SK-N-SH (cell line): ENCODE data around the gene GPRIN3. TPM values are rescaled to one million over a fixed set of nuclear protein-coding genes. Genes with fewer than 3 reads are reported as not detected.

Experiments used
- CTCF ChIA-PET: fragments of 300-600, 350-600 bp; formaldehyde crosslinking; extraction: SDS; loops from one replicate; lab custom pipeline; 2021; lab: Yijun Ruan, JAX
- POLR2A ChIA-PET: fragments of 350-600 bp; sonication (Branson Sonifier 250); formaldehyde crosslinking; extraction: SDS; loops from one replicate; lab custom pipeline; 2020; ENCODE audit warnings: antibody characterized with exemption, inconsistent platforms; lab: Yijun Ruan, JAX
- DNase-seq: peaks from one replicate; pipeline ENCODE4 v3.0.0; 2012
- H2AFZ ChIP-seq: fragments of 200-600 bp; sonication (generic); 2 replicates; pipeline ENCODE4 v1.8.1; 2016; ENCODE audit warnings: antibody characterized with exemption, mild to moderate bottlenecking, low read depth
- H3F3A ChIP-seq: fragments of 200-600 bp; sonication (generic); replicated peaks from 2 replicates; pipeline ENCODE3; 2016; ENCODE audit warnings: antibody characterized with exemption, mild to moderate bottlenecking; ENCODE audit not compliant: insufficient read depth
- H3K27ac ChIP-seq, 2 experiments: fragments of 200-500 bp in 1 of 2; fragments of 200-600 bp in 1 of 2; sonication (Bioruptor generic) in 1 of 2; sonication (generic), shearing (Covaris generic) in 1 of 2; 2 replicates each; pipeline versions ENCODE4 v1.5.1 to v1.6.1; 2014 to 2016; ENCODE audit warnings: low read depth in 2 of 2, inconsistent platforms in 1 of 2, low read length in 1 of 2, mild to moderate bottlenecking in 1 of 2, mixed read lengths in 1 of 2
- H3K27me3 ChIP-seq: fragments of 200-600 bp; sonication (generic), shearing (Covaris generic); 2 replicates; pipeline ENCODE4 v1.6.1; 2016; ENCODE audit warnings: mixed run types; ENCODE audit not compliant: insufficient read depth
- H3K36me3 ChIP-seq, 2 experiments: fragments of 200-500 bp in 1 of 2; fragments of 200-600 bp in 1 of 2; sonication (Bioruptor generic) in 1 of 2; sonication (generic) in 1 of 2; replicated peaks in 1 of 2; 2 replicates each; pipeline versions ENCODE3 to v1.5.1; 2014 to 2016; ENCODE audit warnings: low read length in 1 of 2, mild to moderate bottlenecking in 1 of 2; ENCODE audit not compliant: insufficient read depth in 2 of 2, control insufficient read depth in 1 of 2
- H3K4me1 ChIP-seq, 2 experiments: fragments of 200-500 bp in 1 of 2; fragments of 200-600 bp in 1 of 2; sonication (Bioruptor generic) in 1 of 2; sonication (generic), shearing (Covaris generic) in 1 of 2; 2 replicates each; pipeline versions ENCODE4 v1.5.1 to v1.6.1; 2014 to 2016; ENCODE audit warnings: low read depth in 1 of 2, low read length in 1 of 2, mixed run types in 1 of 2; ENCODE audit not compliant: insufficient read depth in 2 of 2, control insufficient read depth in 1 of 2
- H3K4me2 ChIP-seq: fragments of 200-600 bp; sonication (generic), shearing (Covaris generic); 2 replicates; pipeline ENCODE4 v1.6.1; 2017; ENCODE audit warnings: mixed run types
- H3K4me3 ChIP-seq, 2 experiments: fragments of 200-500 bp in 1 of 2; fragments of 200-600 bp in 1 of 2; sonication (Bioruptor generic) in 1 of 2; sonication (generic), shearing (Covaris generic) in 1 of 2; 2 replicates each; pipeline versions ENCODE4 v1.5.1 to v1.8.1; 2014 to 2016; ENCODE audit warnings: low read depth in 2 of 2, inconsistent platforms in 1 of 2, low read length in 1 of 2, mild to moderate bottlenecking in 1 of 2, mixed read lengths in 1 of 2, moderate library complexity in 1 of 2
- H3K79me2 ChIP-seq: fragments of 200-600 bp; sonication (generic); 2 replicates; pipeline ENCODE4 v1.8.1; 2017; ENCODE audit warnings: mild to moderate bottlenecking; ENCODE audit not compliant: insufficient read depth
- H3K9ac ChIP-seq: fragments of 200-600 bp; sonication (generic); 2 replicates; pipeline ENCODE4 v1.6.1; 2017; ENCODE audit warnings: mixed run types
- H3K9me2 ChIP-seq: fragments of 200-600 bp; sonication (generic); 2 replicates; pipeline ENCODE4 v1.6.1; 2017; ENCODE audit warnings: mixed run types
- H3K9me3 ChIP-seq: fragments of 200-600 bp; sonication (generic); 2 replicates; pipeline ENCODE4 v1.6.1; 2017; ENCODE audit warnings: mixed run types, mild to moderate bottlenecking, moderate library complexity
- H4K20me1 ChIP-seq: fragments of 200-600 bp; sonication (generic); 2 replicates; pipeline ENCODE4 v1.6.1; 2017; ENCODE audit warnings: mild to moderate bottlenecking, mixed run types; ENCODE audit not compliant: insufficient read depth
- EP300 ChIP-seq, 2 experiments: IDR thresholded peaks; 2 replicates each; pipeline versions ENCODE4 v1.4.0 to v1.6.1; 2012; ENCODE audit warnings: borderline replicate concordance in 1 of 2, low read depth in 1 of 2, low read length in 1 of 2
- EZH2phosphoT487 ChIP-seq: fragments of 200-600 bp; sonication (generic); IDR thresholded peaks from 2 replicates; pipeline ENCODE4 v1.6.1; 2017; ENCODE audit warnings: low read depth, mixed run types, mild to moderate bottlenecking, antibody characterized with exemption, moderate library complexity, borderline replicate concordance
- FOSL2 ChIP-seq: IDR thresholded peaks from 2 replicates; pipeline ENCODE4 v1.4.0; 2012; ENCODE audit warnings: low read depth, mild to moderate bottlenecking, moderate library complexity, borderline replicate concordance
- FOXJ3 ChIP-seq: sonication (generic); formaldehyde crosslinking; IDR thresholded peaks from 2 replicates; pipeline ENCODE4 v1.5.1; 2020; ENCODE audit warnings: mild to moderate bottlenecking, missing genetic modification reagents
- FOXM1 ChIP-seq: IDR thresholded peaks from 2 replicates; pipeline ENCODE4 v1.4.0; 2012; ENCODE audit warnings: low read depth, mild to moderate bottlenecking
- GABPA ChIP-seq: IDR thresholded peaks from 2 replicates; pipeline ENCODE4 v1.4.0; 2012; ENCODE audit warnings: low read depth, mild to moderate bottlenecking
- GATA2 ChIP-seq: sonication (generic); formaldehyde crosslinking; IDR thresholded peaks from 2 replicates; pipeline ENCODE4 v1.5.0; 2020; ENCODE audit warnings: mild to moderate bottlenecking, missing genetic modification reagents
- JUND ChIP-seq: IDR thresholded peaks from 2 replicates; pipeline ENCODE4 v1.4.0; 2012
- NFIC ChIP-seq: IDR thresholded peaks from 2 replicates; pipeline ENCODE4 v1.4.0; 2012; ENCODE audit warnings: borderline replicate concordance
- NRF1 ChIP-seq: IDR thresholded peaks from 2 replicates; pipeline ENCODE4 v1.6.1; 2012; ENCODE audit warnings: low read depth, mild to moderate bottlenecking, low read length
- RFX5 ChIP-seq: IDR thresholded peaks from 2 replicates; pipeline ENCODE4 v1.6.1; 2012; ENCODE audit warnings: mild to moderate bottlenecking, improper control_type of control experiment, low read length
- RXRA ChIP-seq: IDR thresholded peaks from 2 replicates; pipeline ENCODE4 v1.4.0; 2012; ENCODE audit warnings: low read depth, mild to moderate bottlenecking, borderline replicate concordance
- SIN3A ChIP-seq: IDR thresholded peaks from 2 replicates; pipeline ENCODE4 v1.6.1; 2012; ENCODE audit warnings: low read depth, mild to moderate bottlenecking, low read length, moderate library complexity, borderline replicate concordance
- TEAD4 ChIP-seq: IDR thresholded peaks from 2 replicates; pipeline ENCODE4 v1.4.0; 2012; ENCODE audit warnings: mild to moderate bottlenecking, borderline replicate concordance; ENCODE audit not compliant: insufficient read depth
- YY1 ChIP-seq: IDR thresholded peaks from 2 replicates; pipeline ENCODE4 v1.4.0; 2012; ENCODE audit warnings: low read depth, mild to moderate bottlenecking
- WGBS: methylation state at CpG from one replicate; pipeline ENCODE4 v1.1.6; 2017; ENCODE audit warnings: low lambda C conversion rate; 5-methylcytosine and 5-hydroxymethylcytosine counted together
- polyA plus RNA-seq, 3 experiments: library from polyadenylated mRNA; depleted of rRNA; stranded (reverse); fragments of >200 nt; gene quantifications; 2 replicates each; pipeline ENCODE4 v1.2.3, GENCODE V29; 2012
- TF ChIP-seq, protein P1 (sequence below): IDR thresholded peaks from 2 replicates; pipeline ENCODE4 v1.4.0; 2012; ENCODE audit warnings: low read depth, borderline replicate concordance
- TF ChIP-seq, protein P2 (sequence below): IDR thresholded peaks from 2 replicates; pipeline ENCODE4; 2012
- TF ChIP-seq, protein P3 (sequence below): IDR thresholded peaks from 2 replicates; pipeline ENCODE4 v1.6.1; 2012; ENCODE audit warnings: mild to moderate bottlenecking, low read depth, low read length, moderate library complexity
- TF ChIP-seq, protein P4 (sequence below): fragments of 150-350 bp; IDR thresholded peaks from 2 replicates; pipeline ENCODE4 v1.6.1; 2017; ENCODE audit warnings: antibody characterized with exemption, low read length, low read depth, borderline replicate concordance

The GPRIN3 gene
- polyA plus RNA-seq, 1 of the 3 experiments (the other 2 are of a cell fraction), result not detected

DNA sequence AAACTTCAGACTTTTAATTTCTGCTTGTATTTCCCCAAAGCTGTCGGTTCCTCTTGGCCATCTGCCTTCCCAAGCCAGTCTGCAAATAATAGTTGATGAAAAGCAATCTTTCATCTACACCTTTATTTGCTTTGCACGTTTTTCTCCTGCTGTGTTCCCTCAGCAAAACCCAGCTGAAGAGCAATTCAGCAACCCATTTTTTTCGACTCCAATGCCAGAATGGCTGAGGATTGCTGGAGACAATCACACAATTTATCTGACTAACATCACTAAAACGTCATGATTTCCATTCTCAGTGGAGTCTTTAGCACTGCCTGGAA is 94.3 kb downstream of the GPRIN3 start:
- CTCF ChIA-PET, result no interaction called here
- H3K4me3 ChIP-seq, result no peak overlapping the region

DNA sequence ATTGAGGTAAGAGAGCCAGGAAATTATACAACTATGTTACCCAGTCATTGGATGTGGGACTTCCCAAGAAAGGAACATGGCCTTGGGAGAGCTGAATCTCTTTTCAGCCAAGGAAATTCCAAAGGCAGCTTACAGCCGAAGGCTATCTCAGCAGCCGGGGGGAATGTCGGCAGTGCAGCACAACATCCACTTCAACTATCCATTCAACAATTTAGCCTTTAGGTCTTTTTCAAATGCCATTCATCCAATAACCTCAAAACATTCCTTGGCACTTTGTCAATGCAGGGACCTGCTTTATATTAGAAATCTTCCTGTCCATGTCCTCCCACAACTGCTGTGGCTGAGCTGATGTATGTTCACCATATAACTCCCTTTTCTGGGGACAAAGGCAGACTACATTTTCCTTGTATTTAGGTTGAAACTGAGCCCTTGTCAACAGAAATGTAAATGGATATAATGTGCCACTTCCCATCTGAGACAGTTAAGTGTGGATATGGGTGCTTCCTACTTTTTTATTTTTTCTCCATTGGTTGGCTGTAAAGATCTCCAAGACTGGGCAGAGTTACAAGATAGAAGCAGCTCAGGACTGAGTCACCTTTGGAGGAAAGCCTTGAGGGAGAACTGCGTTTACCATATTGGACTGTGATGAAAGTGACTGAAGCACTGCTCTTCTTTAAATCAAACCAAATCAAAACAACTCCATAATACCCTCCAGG is 94.8 kb downstream of the GPRIN3 start:
- WGBS, result 49% methylated on average over 4 of the region's 4 CpGs
- Histone ChIP-seq H3K27ac (no peak overlapping the region), H3K79me2 (no peaks in the 10 kb centered on the region), H3F3A (no peaks in the 10 kb centered on the region), H3K27me3 (no peaks in the 10 kb centered on the region), H3K4me1 (no peaks in the 10 kb centered on the region), H4K20me1 (no peaks in the 10 kb centered on the region), H3K9ac (no peak overlapping the region), H3K9me3 (no peaks in the 10 kb centered on the region), H2AFZ (no peak overlapping the region), H3K4me3 (no peak overlapping the region), H3K9me2 (no peaks in the 10 kb centered on the region), H3K4me2 (no peak overlapping the region), H3K36me3 (no peaks in the 10 kb centered on the region)
- TF ChIP-seq RFX5, result no peak
- TF ChIP-seq FOXJ3 (CRISPR knock-in tag), result no peak
- TF ChIP-seq NRF1, result no peak
- no peak for TF ChIP-seq FOSL2
- TF ChIP-seq, protein P1, sequence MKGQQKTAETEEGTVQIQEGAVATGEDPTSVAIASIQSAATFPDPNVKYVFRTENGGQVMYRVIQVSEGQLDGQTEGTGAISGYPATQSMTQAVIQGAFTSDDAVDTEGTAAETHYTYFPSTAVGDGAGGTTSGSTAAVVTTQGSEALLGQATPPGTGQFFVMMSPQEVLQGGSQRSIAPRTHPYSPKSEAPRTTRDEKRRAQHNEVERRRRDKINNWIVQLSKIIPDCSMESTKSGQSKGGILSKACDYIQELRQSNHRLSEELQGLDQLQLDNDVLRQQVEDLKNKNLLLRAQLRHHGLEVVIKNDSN, result no peak
- no peak for TF ChIP-seq EZH2phosphoT487
- TF ChIP-seq, protein P2, sequence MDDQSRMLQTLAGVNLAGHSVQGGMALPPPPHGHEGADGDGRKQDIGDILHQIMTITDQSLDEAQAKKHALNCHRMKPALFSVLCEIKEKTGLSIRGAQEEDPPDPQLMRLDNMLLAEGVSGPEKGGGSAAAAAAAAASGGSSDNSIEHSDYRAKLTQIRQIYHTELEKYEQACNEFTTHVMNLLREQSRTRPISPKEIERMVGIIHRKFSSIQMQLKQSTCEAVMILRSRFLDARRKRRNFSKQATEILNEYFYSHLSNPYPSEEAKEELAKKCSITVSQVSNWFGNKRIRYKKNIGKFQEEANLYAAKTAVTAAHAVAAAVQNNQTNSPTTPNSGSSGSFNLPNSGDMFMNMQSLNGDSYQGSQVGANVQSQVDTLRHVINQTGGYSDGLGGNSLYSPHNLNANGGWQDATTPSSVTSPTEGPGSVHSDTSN, result no peak
- no peak for TF ChIP-seq YY1
- TF ChIP-seq FOXM1, result no peak
- no peak for TF ChIP-seq TEAD4
- no peak for TF ChIP-seq JUND
- ChIA-PET POLR2A (no interaction called here), CTCF (interaction anchor here (1.0 kb wide), 1 partner anchor 14 kb away, joined by 5 read pairs; no protein-coding TSS in a partner anchor)
- no peak for DNase-seq

More for the DNA sequence above, 94.3 kb downstream of the GPRIN3 start:
- H3K27ac ChIP-seq, result no peak overlapping the region
- no peak for DNase-seq
- no peaks in the 10 kb centered on the region for H3K4me1 ChIP-seq
- WGBS, result 6% methylated on average over 4 of the region's 4 CpGs
- no peak overlapping the region for H3K4me2 ChIP-seq
- no peaks in the 10 kb centered on the region for H3K9me2 ChIP-seq
- no peaks in the 10 kb centered on the region for H3K79me2 ChIP-seq
- no peaks in the 10 kb centered on the region for H3F3A ChIP-seq
- no peaks in the 10 kb centered on the region for H4K20me1 ChIP-seq
- POLR2A ChIA-PET, result no interaction called here
- TF ChIP-seq, protein P3, sequence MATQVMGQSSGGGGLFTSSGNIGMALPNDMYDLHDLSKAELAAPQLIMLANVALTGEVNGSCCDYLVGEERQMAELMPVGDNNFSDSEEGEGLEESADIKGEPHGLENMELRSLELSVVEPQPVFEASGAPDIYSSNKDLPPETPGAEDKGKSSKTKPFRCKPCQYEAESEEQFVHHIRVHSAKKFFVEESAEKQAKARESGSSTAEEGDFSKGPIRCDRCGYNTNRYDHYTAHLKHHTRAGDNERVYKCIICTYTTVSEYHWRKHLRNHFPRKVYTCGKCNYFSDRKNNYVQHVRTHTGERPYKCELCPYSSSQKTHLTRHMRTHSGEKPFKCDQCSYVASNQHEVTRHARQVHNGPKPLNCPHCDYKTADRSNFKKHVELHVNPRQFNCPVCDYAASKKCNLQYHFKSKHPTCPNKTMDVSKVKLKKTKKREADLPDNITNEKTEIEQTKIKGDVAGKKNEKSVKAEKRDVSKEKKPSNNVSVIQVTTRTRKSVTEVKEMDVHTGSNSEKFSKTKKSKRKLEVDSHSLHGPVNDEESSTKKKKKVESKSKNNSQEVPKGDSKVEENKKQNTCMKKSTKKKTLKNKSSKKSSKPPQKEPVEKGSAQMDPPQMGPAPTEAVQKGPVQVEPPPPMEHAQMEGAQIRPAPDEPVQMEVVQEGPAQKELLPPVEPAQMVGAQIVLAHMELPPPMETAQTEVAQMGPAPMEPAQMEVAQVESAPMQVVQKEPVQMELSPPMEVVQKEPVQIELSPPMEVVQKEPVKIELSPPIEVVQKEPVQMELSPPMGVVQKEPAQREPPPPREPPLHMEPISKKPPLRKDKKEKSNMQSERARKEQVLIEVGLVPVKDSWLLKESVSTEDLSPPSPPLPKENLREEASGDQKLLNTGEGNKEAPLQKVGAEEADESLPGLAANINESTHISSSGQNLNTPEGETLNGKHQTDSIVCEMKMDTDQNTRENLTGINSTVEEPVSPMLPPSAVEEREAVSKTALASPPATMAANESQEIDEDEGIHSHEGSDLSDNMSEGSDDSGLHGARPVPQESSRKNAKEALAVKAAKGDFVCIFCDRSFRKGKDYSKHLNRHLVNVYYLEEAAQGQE, result no peak
- TF ChIP-seq SIN3A (no peak), RXRA (no peak), NFIC (no peak), GABPA (no peak), GATA2 (no peak), EP300 (IDR thresholded peaks at IDR 0.05; ENCODE audit: borderline replicate concordance in 1 of 2, low read depth in 1 of 2, low read length in 1 of 2) (no peak)
- TF ChIP-seq, protein P2, result no peak
- TF ChIP-seq, protein P4, sequence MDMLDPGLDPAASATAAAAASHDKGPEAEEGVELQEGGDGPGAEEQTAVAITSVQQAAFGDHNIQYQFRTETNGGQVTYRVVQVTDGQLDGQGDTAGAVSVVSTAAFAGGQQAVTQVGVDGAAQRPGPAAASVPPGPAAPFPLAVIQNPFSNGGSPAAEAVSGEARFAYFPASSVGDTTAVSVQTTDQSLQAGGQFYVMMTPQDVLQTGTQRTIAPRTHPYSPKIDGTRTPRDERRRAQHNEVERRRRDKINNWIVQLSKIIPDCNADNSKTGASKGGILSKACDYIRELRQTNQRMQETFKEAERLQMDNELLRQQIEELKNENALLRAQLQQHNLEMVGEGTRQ, result no peak
- TF ChIP-seq, all 33 proteins: peak for 0
- no peaks in the 10 kb centered on the region for H3K36me3 ChIP-seq
- H3K9me3 ChIP-seq, result no peaks in the 10 kb centered on the region
- no peaks in the 10 kb centered on the region for H3K27me3 ChIP-seq
- H2AFZ ChIP-seq, result no peak overlapping the region
- no peak overlapping the region for H3K9ac ChIP-seq
